OCI-LY7 (cell line): ENCODE measurements around the gene SH2D7. TPM values are rescaled to one million over a fixed set of nuclear protein-coding genes. Genes with fewer than 3 reads are reported as not detected.

Source experiments
- BruUV-seq: library from RNA; stranded (reverse); fragments of 400-500 nt; replicated peaks from 2 replicates; lab custom pipeline; 2021; lab: Mats Ljungman, UMichigan
- CTCF ChIA-PET: fragments of 300-600 bp; sonication (Branson Sonifier 250); formaldehyde crosslinking; loops from one replicate; lab custom pipeline; 2022; ENCODE audit warnings: antibody characterized with exemption; ENCODE audit not compliant: unreplicated experiment; lab: Charles Lee
- POLR2A ChIA-PET: fragments of 300-600 bp; sonication (Branson Sonifier 250); formaldehyde crosslinking; loops from one replicate; lab custom pipeline; 2022; ENCODE audit warnings: antibody characterized with exemption; lab: Charles Lee
- DNase-seq: peaks from one replicate; pipeline ENCODE4 v3.0.0-alpha.2; 2015; ENCODE audit warnings: low spot score
- H2AFZ ChIP-seq: fragments of 200-600 bp; sonication (generic), shearing (Covaris generic); 2 replicates; pipeline ENCODE4 v1.6.1; 2014; ENCODE audit warnings: mild to moderate bottlenecking, antibody characterized with exemption, low read length, moderate library complexity
- H3K27ac ChIP-seq: fragments of 200-600 bp; sonication (generic); 2 replicates; pipeline ENCODE4 v1.5.1; 2014; ENCODE audit warnings: mixed run types, low read depth, mild to moderate bottlenecking, moderate library complexity, low read length, inconsistent platforms; ENCODE audit not compliant: poor library complexity, severe bottlenecking
- H3K36me3 ChIP-seq: fragments of 200-600 bp; sonication (generic); 2 replicates; pipeline ENCODE4 v1.6.1; 2014; ENCODE audit warnings: mild to moderate bottlenecking, antibody characterized with exemption, low read length, moderate library complexity, mixed read lengths; ENCODE audit not compliant: insufficient read depth
- H3K4me1 ChIP-seq: fragments of 200-600 bp; sonication (generic); 2 replicates; pipeline ENCODE4 v1.5.1; 2014; ENCODE audit warnings: mild to moderate bottlenecking, low read length; ENCODE audit not compliant: insufficient read depth, poor library complexity, severe bottlenecking
- H3K4me2 ChIP-seq: fragments of 200-600 bp; sonication (generic); 2 replicates; pipeline ENCODE4 v1.6.1; 2014; ENCODE audit warnings: mild to moderate bottlenecking, low read length
- H3K4me3 ChIP-seq: fragments of 200-600 bp; sonication (generic); 2 replicates; pipeline ENCODE4 v1.5.1; 2014; ENCODE audit warnings: mild to moderate bottlenecking, low read depth, low read length; ENCODE audit not compliant: poor library complexity, severe bottlenecking
- H3K79me2 ChIP-seq: fragments of 200-600 bp; sonication (generic); 2 replicates; pipeline ENCODE4 v1.6.1; 2016; ENCODE audit warnings: low read depth, mild to moderate bottlenecking, low read length, moderate library complexity, mixed read lengths; ENCODE audit not compliant: insufficient read depth
- H3K9me2 ChIP-seq: fragments of 200-600 bp; sonication (generic); 2 replicates; pipeline ENCODE4 v1.6.1; 2016; ENCODE audit warnings: mild to moderate bottlenecking, low read length, mixed read lengths; ENCODE audit not compliant: insufficient read depth
- H3K9me3 ChIP-seq: fragments of 200-600 bp; sonication (generic); 2 replicates; pipeline ENCODE4 v1.6.1; 2014; ENCODE audit warnings: mild to moderate bottlenecking, mixed run types, low read length, mixed read lengths
- H4K20me1 ChIP-seq: fragments of 200-600 bp; sonication (generic); 2 replicates; pipeline ENCODE4 v1.6.1; 2014; ENCODE audit warnings: mild to moderate bottlenecking, antibody characterized with exemption, low read length, moderate library complexity, mixed read lengths; ENCODE audit not compliant: insufficient read depth
- CTCF ChIP-seq: fragments of 200-600 bp; sonication (generic); conservative IDR thresholded peaks from 2 replicates; pipeline ENCODE4 v1.5.1; 2014; ENCODE audit warnings: mild to moderate bottlenecking, antibody characterized with exemption, low read length, moderate library complexity, mixed read lengths
- EZH2phosphoT487 ChIP-seq: fragments of 200-600 bp; sonication (generic); IDR thresholded peaks from 2 replicates; pipeline ENCODE4 v1.6.1; 2018; ENCODE audit warnings: low read depth, borderline replicate concordance, mild to moderate bottlenecking, mixed run types, antibody characterized with exemption, low read length, moderate library complexity, mixed read lengths
- intact Hi-C: fragments of 100-400 bp; cut with micrococcal nuclease; formaldehyde crosslinking; loops from one replicate; pipeline ENCODE4 v1.10.0; 2022; ENCODE audit not compliant: unreplicated experiment
- total RNA-seq, 2 experiments: library from RNA; depleted of rRNA in 1 of 2; stranded (reverse); fragments of >200 nt in 1 of 2; shearing (Covaris generic) in 1 of 2; gene quantifications; 2 replicates each; pipeline ENCODE4 v1.2.3, GENCODE V29; 2014 to 2022

Gene SH2D7
- total RNA-seq, 2 experiments from 2014 or later = not detected

GRCh38 chr15:78057803-78058202 is 34.6 kb upstream of the SH2D7 start:
- Histone ChIP-seq H3K4me1 (peaks cover 91% of the 10 kb centered on the region), H3K36me3 (peaks cover 14% of the 10 kb centered on the region; the same call in 1 of the 2 replicates), H4K20me1 (no peaks in the 10 kb centered on the region), H3K9me3 (no peaks in the 10 kb centered on the region), H3K4me3 (peak overlapping the region; percentile 45), H3K9me2 (no peaks in the 10 kb centered on the region), H2AFZ (no peak overlapping the region; the same call in 1 of the 2 replicates), H3K79me2 (peaks cover 81% of the 10 kb centered on the region), H3K4me2 (peak overlapping the region; percentile 75), H3K27ac (peak overlapping the region; percentile 81)
- CTCF ChIA-PET = no interaction called here
- no TSS peak for BruUV-seq
- intact Hi-C loops = no loop called here
- TF ChIP-seq EZH2phosphoT487 = no peak
- POLR2A ChIA-PET = interaction anchor here (0.7 to 5.6 kb wide), 3 partner anchors 11 to 39 kb away, joined by 3 to 53 read pairs (median 3); no protein-coding TSS in a partner anchor
- DNase-seq = no peak

- POLR2A ChIA-PET = interaction anchor here (0.9 to 5.6 kb wide), 7 partner anchors 8 to 23 kb away, joined by 3 to 53 read pairs (median 6); partner anchors contain the start of gene TBC1D2B
- TF ChIP-seq CTCF (no peak), EZH2phosphoT487 (no peak)
- H3K79me2 ChIP-seq = peaks cover 88% of the 10 kb centered on the region
- CTCF ChIA-PET = interaction anchor here (0.6 to 1.9 kb wide), 4 partner anchors 8 to 27 kb away, joined by 3 to 9 read pairs (median 3); no protein-coding TSS in a partner anchor
- H3K4me1 ChIP-seq = peaks cover 91% of the 10 kb centered on the region
- no peaks in the 10 kb centered on the region for H4K20me1 ChIP-seq
- peak overlapping the region; percentile 81 for H3K27ac ChIP-seq
- intact Hi-C loops = no loop called here
- H3K4me3 ChIP-seq = no peak overlapping the region
- H3K36me3 ChIP-seq = peaks cover 7% of the 10 kb centered on the region; the same call in 1 of the 2 replicates
- no peak for DNase-seq
- BruUV-seq = no TSS peak
- no peaks in the 10 kb centered on the region for H3K9me3 ChIP-seq
- no peaks in the 10 kb centered on the region for H3K9me2 ChIP-seq
- peak overlapping the region; percentile 75 for H3K4me2 ChIP-seq
- no peak overlapping the region for H2AFZ ChIP-seq
Measured at GRCh38 chr15:78058401-78058935, 33.9 kb upstream of the SH2D7 start.

- no TSS peak for BruUV-seq
- ChIA-PET POLR2A (interaction anchor here (0.6 to 5.6 kb wide), 8 partner anchors 8 to 182 kb away, joined by 3 to 53 read pairs (median 6); partner anchors contain the start of gene TBC1D2B), CTCF (interaction anchor here (0.5 to 1.9 kb wide), 5 partner anchors 8 to 73 kb away, joined by 3 to 9 read pairs (median 3); no protein-coding TSS in a partner anchor)
- H3K4me1 ChIP-seq = peaks cover 91% of the 10 kb centered on the region
- peaks cover 90% of the 10 kb centered on the region for H3K79me2 ChIP-seq
- DNase-seq = peak; percentile 39
- no peaks in the 10 kb centered on the region for H3K36me3 ChIP-seq
- peak overlapping the region; percentile 81 for H3K27ac ChIP-seq
- TF ChIP-seq EZH2phosphoT487 (no peak), CTCF (no peak)
- intact Hi-C loops = no loop called here
- H3K4me3 ChIP-seq = no peak overlapping the region
- no peaks in the 10 kb centered on the region for H4K20me1 ChIP-seq
- H3K4me2 ChIP-seq = peak overlapping the region; percentile 75
- H2AFZ ChIP-seq = no peak overlapping the region
- no peaks in the 10 kb centered on the region for H3K9me3 ChIP-seq
- H3K9me2 ChIP-seq = no peaks in the 10 kb centered on the region
Measured at GRCh38 chr15:78059110-78059839, 33.1 kb upstream of the SH2D7 start.
